Mesendoderm (in vitro differentiated cells): ENCODE results near the gene RFC5.

Experiments
- DNase-seq: peaks from one replicate; pipeline ENCODE4 v3.0.0; 2013
- H2AK5ac ChIP-seq: 2 replicates; pipeline ENCODE4 v1.6.1; 2013; ENCODE audit warnings: low read length, inconsistent platforms
- H2BK120ac ChIP-seq: 2 replicates; pipeline ENCODE4 v1.6.1; 2013; ENCODE audit warnings: low read depth, mild to moderate bottlenecking, low read length, moderate library complexity, mixed read lengths
- H2BK15ac ChIP-seq: replicated peaks from 2 replicates; pipeline ENCODE4 v1.6.1; 2013; ENCODE audit warnings: low read depth, mild to moderate bottlenecking, moderate library complexity
- H2BK5ac ChIP-seq: 2 replicates; pipeline ENCODE4 v1.6.1; 2013; ENCODE audit warnings: low read length, inconsistent platforms
- H3K18ac ChIP-seq: 2 replicates; pipeline ENCODE4 v1.6.1; 2013; ENCODE audit warnings: mild to moderate bottlenecking, low read length, mixed read lengths
- H3K23ac ChIP-seq: one replicate; pipeline ENCODE4 v1.6.1; 2013; ENCODE audit warnings: low read length
- H3K27ac ChIP-seq: 2 replicates; pipeline ENCODE4 v1.5.1; 2013; ENCODE audit warnings: low read depth, mild to moderate bottlenecking, inconsistent platforms, low read length, moderate library complexity
- H3K27me3 ChIP-seq: 2 replicates; pipeline ENCODE4 v1.6.1; 2013; ENCODE audit warnings: low read length, control low read depth, mild to moderate bottlenecking, inconsistent platforms; ENCODE audit not compliant: insufficient read depth, poor library complexity
- H3K36me3 ChIP-seq: 2 replicates; pipeline ENCODE4 v1.6.1; 2013; ENCODE audit warnings: low read length, inconsistent platforms; ENCODE audit not compliant: control insufficient read depth, insufficient read depth
- H3K4ac ChIP-seq: one replicate; pipeline ENCODE4 v1.6.1; 2013; ENCODE audit warnings: low read depth, mild to moderate bottlenecking, low read length, moderate library complexity
- H3K4me1 ChIP-seq: 2 replicates; pipeline ENCODE4 v1.6.1; 2013; ENCODE audit warnings: low read depth, low read length, inconsistent platforms; ENCODE audit not compliant: control insufficient read depth
- H3K4me2 ChIP-seq: 2 replicates; pipeline ENCODE4 v1.6.1; 2013; ENCODE audit warnings: low read length
- H3K4me3 ChIP-seq: 2 replicates; pipeline ENCODE4 v1.5.1; 2013; ENCODE audit warnings: mild to moderate bottlenecking, low read length
- H3K56ac ChIP-seq: one replicate; pipeline ENCODE4 v1.6.1; 2013; ENCODE audit warnings: low read length
- H3K79me1 ChIP-seq: 2 replicates; pipeline ENCODE4 v1.6.1; 2013; ENCODE audit warnings: low read length, inconsistent platforms
- H3K79me2 ChIP-seq: 2 replicates; pipeline ENCODE4 v1.6.1; 2013; ENCODE audit warnings: mild to moderate bottlenecking, low read length; ENCODE audit not compliant: control insufficient read depth, insufficient read depth
- H3K9ac ChIP-seq: 2 replicates; pipeline ENCODE4 v1.6.1; 2013; ENCODE audit warnings: low read length, inconsistent platforms
- H4K5ac ChIP-seq: one replicate; pipeline ENCODE4 v1.6.1; 2013; ENCODE audit warnings: low read length
- H4K8ac ChIP-seq: one replicate; pipeline ENCODE4 v1.6.1; 2013; ENCODE audit warnings: low read depth, mild to moderate bottlenecking, control low read depth, low read length, moderate library complexity
- WGBS: extraction: QIAGEN DNeasy Blood & Tissue Kit; methylation state at CpG from one replicate; pipeline ENCODE4 v1.1.7; 2013; ENCODE audit warnings: low lambda C conversion rate, missing lambda C conversion rate; ENCODE audit not compliant: insufficient coverage; ENCODE audit errors: extremely low coverage; 5-methylcytosine and 5-hydroxymethylcytosine counted together

RFC5 gene

DNA sequence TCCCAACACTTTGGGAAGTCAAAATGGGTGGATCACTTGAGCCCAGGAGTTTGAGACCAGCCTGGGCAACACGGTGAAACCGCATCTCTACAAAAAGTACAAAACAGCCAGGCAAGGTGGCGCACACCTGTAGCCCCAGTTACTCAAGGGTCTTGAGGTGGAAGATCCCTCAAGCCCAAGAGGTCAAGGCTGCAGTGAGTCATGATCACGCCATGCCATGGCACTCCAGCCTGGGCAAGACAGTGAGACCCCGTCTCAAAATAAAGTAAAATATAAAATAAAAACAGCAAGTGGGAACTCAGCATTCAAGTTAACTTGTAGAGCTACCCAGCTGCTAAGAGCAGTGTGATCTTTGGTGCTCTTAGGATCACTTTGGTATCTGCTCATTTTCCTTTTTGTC, 12.7 kb downstream of the RFC5 start:
- Histone ChIP-seq H3K23ac (no peak overlapping the region), H3K4me1 (no peaks in the 10 kb centered on the region), H3K4me2 (no peak overlapping the region), H2AK5ac (no peak overlapping the region), H3K36me3 (peaks cover 22% of the 10 kb centered on the region), H2BK15ac (no peak overlapping the region), H3K79me1 (no peaks in the 10 kb centered on the region), H3K27me3 (no peaks in the 10 kb centered on the region), H3K79me2 (no peaks in the 10 kb centered on the region), H2BK5ac (no peak overlapping the region), H3K4ac (no peak overlapping the region), H2BK120ac (no peak overlapping the region), H3K56ac (no peak overlapping the region), H3K27ac (no peak overlapping the region), H3K9ac (no peak overlapping the region), H4K5ac (no peak overlapping the region), H3K4me3 (no peak overlapping the region), H3K18ac (no peak overlapping the region), H4K8ac (no peak overlapping the region)
- no peak for DNase-seq
- WGBS = no CpG with 5 or more reads among the region's 5 CpGs

DNA sequence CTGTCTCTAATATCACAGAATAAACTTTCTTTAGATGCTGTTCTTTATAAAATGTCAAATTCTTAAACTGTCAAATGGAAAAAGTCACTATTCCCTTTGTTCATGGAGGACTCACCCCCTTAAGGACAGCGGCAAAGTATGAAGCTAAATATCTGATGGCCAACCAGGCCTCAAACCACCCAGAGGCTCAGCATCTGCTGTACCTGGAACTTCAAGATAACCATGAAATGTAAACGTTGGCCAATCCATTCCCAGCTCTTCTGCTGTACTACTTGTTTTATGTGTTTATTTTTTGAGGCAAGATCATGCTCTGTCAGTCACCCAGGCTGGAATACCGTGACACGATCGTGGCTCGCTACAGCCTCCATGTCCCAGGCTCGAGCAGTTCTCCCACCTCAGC, 15.7 kb downstream of the RFC5 start:
- no peak overlapping the region for H3K18ac ChIP-seq
- no peak overlapping the region for H3K4ac ChIP-seq
- no peak overlapping the region for H4K5ac ChIP-seq
- no peak for DNase-seq
- no peak overlapping the region for H3K56ac ChIP-seq
- no peak overlapping the region for H2AK5ac ChIP-seq
- H3K4me3 ChIP-seq = no peak overlapping the region
- no peak overlapping the region for H2BK5ac ChIP-seq
- no peak overlapping the region for H3K27ac ChIP-seq
- no CpG with 5 or more reads among the region's 7 CpGs for WGBS
- peaks cover 26% of the 10 kb centered on the region for H3K36me3 ChIP-seq
- no peak overlapping the region for H3K4me2 ChIP-seq
- H3K79me2 ChIP-seq = no peaks in the 10 kb centered on the region
- H3K23ac ChIP-seq = no peak overlapping the region
- no peak overlapping the region for H2BK15ac ChIP-seq
- H3K4me1 ChIP-seq = no peaks in the 10 kb centered on the region
- H3K27me3 ChIP-seq = no peaks in the 10 kb centered on the region
- no peaks in the 10 kb centered on the region for H3K79me1 ChIP-seq
- no peak overlapping the region for H4K8ac ChIP-seq
- no peak overlapping the region for H3K9ac ChIP-seq
- H2BK120ac ChIP-seq = no peak overlapping the region

DNA sequence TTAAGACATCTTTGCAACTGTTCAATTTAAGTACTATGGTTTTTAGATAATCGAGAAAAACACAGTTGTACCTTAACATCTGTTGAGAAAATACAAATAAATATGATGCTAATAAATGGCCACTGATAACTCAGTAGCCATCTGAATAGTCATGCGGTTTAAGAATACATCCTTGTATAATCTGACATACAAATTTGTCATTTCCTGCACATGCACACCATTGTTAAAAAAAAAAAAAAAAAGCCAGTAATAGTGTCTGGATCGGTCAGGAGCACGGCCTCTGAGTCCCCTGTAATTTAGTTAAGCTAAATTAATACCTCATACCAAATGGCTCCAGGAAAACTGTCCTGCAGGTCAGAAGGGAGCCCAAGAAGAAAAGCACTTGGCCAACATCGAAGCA, 16.8 kb downstream of the RFC5 start:
- no peak overlapping the region for H3K4ac ChIP-seq
- no peak overlapping the region for H3K18ac ChIP-seq
- no peaks in the 10 kb centered on the region for H3K27me3 ChIP-seq
- no peak overlapping the region for H3K27ac ChIP-seq
- H3K4me1 ChIP-seq = no peaks in the 10 kb centered on the region
- H3K56ac ChIP-seq = no peak overlapping the region
- no peak overlapping the region for H2AK5ac ChIP-seq
- no peak overlapping the region for H3K4me3 ChIP-seq
- H2BK15ac ChIP-seq = no peak overlapping the region
- DNase-seq = no peak
- no peaks in the 10 kb centered on the region for H3K79me1 ChIP-seq
- peaks cover 28% of the 10 kb centered on the region for H3K36me3 ChIP-seq
- H4K8ac ChIP-seq = no peak overlapping the region
- H2BK120ac ChIP-seq = no peak overlapping the region
- H3K9ac ChIP-seq = no peak overlapping the region
- no peak overlapping the region for H3K4me2 ChIP-seq
- no peak overlapping the region for H4K5ac ChIP-seq
- H3K23ac ChIP-seq = no peak overlapping the region
- H2BK5ac ChIP-seq = no peak overlapping the region
- no CpG with 5 or more reads among the region's 5 CpGs for WGBS
- no peaks in the 10 kb centered on the region for H3K79me2 ChIP-seq

DNA sequence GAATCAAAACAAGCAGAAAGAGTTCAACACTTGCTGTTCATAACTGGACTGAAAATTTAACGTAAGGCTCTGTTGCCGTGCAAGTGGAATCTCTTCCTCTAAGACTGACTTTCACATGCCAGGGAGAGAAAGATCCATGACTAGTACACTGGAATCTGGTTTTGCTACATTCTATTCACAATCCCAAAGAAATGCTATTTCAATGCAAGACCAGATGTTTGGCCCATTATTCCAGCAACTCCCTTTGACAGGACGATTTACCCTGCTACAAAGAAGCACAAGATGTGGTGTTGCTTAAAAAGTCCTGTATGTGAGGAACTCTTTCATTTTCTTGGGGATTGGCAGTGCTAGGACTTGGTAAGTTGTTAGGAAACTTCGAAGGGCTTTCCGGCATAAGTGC, 17.4 kb downstream of the RFC5 start:
- Histone ChIP-seq H3K4me1 (no peaks in the 10 kb centered on the region), H4K5ac (no peak overlapping the region), H3K56ac (no peak overlapping the region), H3K27ac (no peak overlapping the region), H2BK15ac (no peak overlapping the region), H2BK5ac (no peak overlapping the region), H3K4ac (no peak overlapping the region), H2AK5ac (no peak overlapping the region), H3K18ac (no peak overlapping the region), H3K4me3 (no peak overlapping the region), H3K79me2 (no peaks in the 10 kb centered on the region), H3K23ac (no peak overlapping the region), H3K4me2 (no peak overlapping the region), H3K79me1 (no peaks in the 10 kb centered on the region), H2BK120ac (no peak overlapping the region), H3K9ac (no peak overlapping the region), H4K8ac (no peak overlapping the region), H3K27me3 (no peaks in the 10 kb centered on the region), H3K36me3 (peaks cover 27% of the 10 kb centered on the region)
- no CpG with 5 or more reads among the region's 5 CpGs for WGBS
- DNase-seq = no peak

GRCh38 chr12:118034429-118035189, 18.1 kb downstream of the RFC5 start:
- H3K79me1 ChIP-seq = no peaks in the 10 kb centered on the region
- H3K4me1 ChIP-seq = no peaks in the 10 kb centered on the region
- H3K9ac ChIP-seq = no peak overlapping the region
- H3K4me3 ChIP-seq = no peak overlapping the region
- no peak overlapping the region for H3K4me2 ChIP-seq
- H3K23ac ChIP-seq = no peak overlapping the region
- H3K27ac ChIP-seq = peak overlapping the region; percentile 7
- no peak overlapping the region for H2AK5ac ChIP-seq
- no peak overlapping the region for H2BK5ac ChIP-seq
- no peak overlapping the region for H4K8ac ChIP-seq
- peak; percentile 70 for DNase-seq
- H2BK15ac ChIP-seq = no peak overlapping the region
- no peak overlapping the region for H3K18ac ChIP-seq
- no peak overlapping the region for H3K4ac ChIP-seq
- H3K56ac ChIP-seq = no peak overlapping the region
- H3K79me2 ChIP-seq = no peaks in the 10 kb centered on the region
- no peak overlapping the region for H2BK120ac ChIP-seq
- no CpG with 5 or more reads among the region's 5 CpGs for WGBS
- H3K27me3 ChIP-seq = no peaks in the 10 kb centered on the region
- H4K5ac ChIP-seq = no peak overlapping the region
- peaks cover 28% of the 10 kb centered on the region for H3K36me3 ChIP-seq
